Erythroblast (primary cell): ENCODE data around the gene CHRNB2.

Experiments
- GATA1 ChIP-seq: IDR thresholded peaks from 2 replicates; pipeline ENCODE4 v1.6.1; 2011; ENCODE audit warnings: low read depth, mild to moderate bottlenecking, control low read depth, low read length, moderate library complexity
- POLR2A ChIP-seq: IDR thresholded peaks from 2 replicates; pipeline ENCODE4 v1.6.1; 2011; ENCODE audit warnings: mild to moderate bottlenecking, low read length

DNA sequence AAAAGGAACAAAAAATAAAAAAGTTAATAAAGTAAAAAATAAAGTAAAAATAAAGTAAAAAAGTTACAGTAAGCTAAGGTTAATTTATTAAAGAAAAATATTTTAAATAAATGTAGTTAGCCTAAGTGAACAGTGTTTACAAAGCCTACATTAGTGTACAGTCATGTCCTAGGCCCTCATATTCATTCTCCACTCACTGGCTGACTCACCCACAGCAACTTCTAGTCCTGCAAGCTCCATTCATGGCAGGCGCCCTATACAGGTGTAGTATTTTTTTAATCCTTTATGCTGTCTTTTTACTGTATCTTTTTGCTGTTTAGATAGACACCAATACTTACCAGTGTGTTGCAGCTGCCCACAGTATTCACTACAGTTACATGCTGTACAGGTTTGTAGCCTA, 28.0 kb downstream of the CHRNB2 start:
- no peak for TF ChIP-seq POLR2A
- TF ChIP-seq GATA1, result no peak
